Skin epidermis (tissue), 12 donors: Measurements from ENCODE around the gene PSMG2.

Experiments used
- H3K27ac ChIP-seq, 21 experiments: fragments of 200-600 bp; sonication (generic) in 11 of 21; one replicate each; pipeline ENCODE4 v1.5.0; 2020; ENCODE audit warnings: mild to moderate bottlenecking in 3 of 21, inconsistent platforms in 2 of 21, moderate library complexity in 2 of 21
- H3K4me3 ChIP-seq, 7 experiments: fragments of 200-600 bp; sonication (generic) in 2 of 7; one replicate each; pipeline ENCODE4 v1.5.0; 2020; ENCODE audit warnings: inconsistent platforms in 2 of 7, mild to moderate bottlenecking in 2 of 7, moderate library complexity in 1 of 7

The PSMG2 gene

GRCh38 chr18:12711446-12711845 lies 8.6 kb downstream of the PSMG2 start:
- no peak overlapping the region for H3K4me3 ChIP-seq
- H3K27ac ChIP-seq = no peak overlapping the region

DNA sequence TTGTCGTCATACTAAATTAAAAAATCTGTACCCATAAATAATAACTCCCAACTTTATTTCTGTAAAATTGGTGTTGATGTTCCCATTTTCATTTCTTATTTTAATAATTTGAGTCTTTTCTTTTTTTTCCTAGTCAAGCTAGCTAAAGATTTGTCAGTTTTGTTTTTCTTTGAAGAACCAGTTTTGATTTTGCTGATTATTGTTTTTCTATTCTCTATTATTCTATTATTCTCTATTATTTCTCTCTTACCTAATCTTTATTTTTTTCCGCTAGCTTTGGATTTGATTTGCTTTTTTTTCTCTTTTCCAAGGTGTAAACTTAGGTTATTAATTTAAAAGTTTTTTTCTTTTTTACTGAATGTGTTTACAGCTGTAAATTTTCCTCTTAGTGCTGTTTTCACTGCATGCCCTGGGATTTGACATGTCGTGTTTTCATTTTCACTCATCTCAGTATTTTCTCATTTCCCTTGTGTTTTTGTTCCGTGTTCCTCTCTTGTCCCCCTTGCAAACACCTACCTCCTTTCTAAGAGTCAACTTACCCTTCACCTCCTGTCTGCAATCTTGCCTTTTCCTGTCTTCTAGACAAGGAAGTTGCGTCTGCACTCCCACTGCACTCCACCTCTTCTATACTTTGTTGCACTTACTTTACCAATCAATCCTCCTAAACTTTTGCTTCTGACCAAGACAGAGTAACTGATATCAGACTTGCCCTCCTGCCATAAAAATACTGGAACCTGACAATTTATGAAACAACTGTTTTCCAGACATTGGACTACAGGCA lies 18.8 kb downstream of the PSMG2 start:
- H3K27ac ChIP-seq = no peak overlapping the region
- no peak overlapping the region for H3K4me3 ChIP-seq

DNA sequence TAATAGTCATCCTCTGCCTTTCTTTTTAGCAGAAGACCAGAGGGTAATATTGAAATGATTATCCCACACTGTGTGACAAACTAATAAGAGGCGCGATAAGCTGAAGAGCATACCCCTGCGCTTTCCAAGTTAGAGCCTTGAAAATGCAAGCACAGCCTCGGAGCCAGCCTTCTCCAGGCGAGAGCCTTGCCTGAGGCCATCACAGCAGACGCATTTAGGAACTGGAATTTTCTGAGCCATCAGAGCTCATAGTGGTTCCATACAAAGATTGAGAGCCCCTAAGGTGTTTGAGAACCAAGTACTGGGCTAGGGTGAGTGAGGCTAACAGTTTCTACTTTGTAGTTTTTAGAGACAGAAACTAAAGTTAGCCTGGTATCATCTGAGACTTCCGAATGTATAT lies 19.9 kb downstream of the PSMG2 start:
- no peak overlapping the region for H3K4me3 ChIP-seq

GRCh38 chr18:12726331-12726730 lies 23.5 kb downstream of the PSMG2 start:
- no peak overlapping the region for H3K27ac ChIP-seq

More for the DNA sequence above, 19.9 kb downstream of the PSMG2 start:
- H3K27ac ChIP-seq = no peak overlapping the region

GRCh38 chr18:12726774-12727550 lies 24.1 kb downstream of the PSMG2 start:
- H3K4me3 ChIP-seq = no peak overlapping the region
- H3K27ac ChIP-seq = no peak overlapping the region

More at GRCh38 chr18:12726331-12726730, 23.5 kb downstream of the PSMG2 start:
- H3K4me3 ChIP-seq = no peak overlapping the region

GRCh38 chr18:12737243-12737902 lies 34.5 kb downstream of the PSMG2 start:
- H3K27ac ChIP-seq = no peak overlapping the region
- no peak overlapping the region for H3K4me3 ChIP-seq

DNA sequence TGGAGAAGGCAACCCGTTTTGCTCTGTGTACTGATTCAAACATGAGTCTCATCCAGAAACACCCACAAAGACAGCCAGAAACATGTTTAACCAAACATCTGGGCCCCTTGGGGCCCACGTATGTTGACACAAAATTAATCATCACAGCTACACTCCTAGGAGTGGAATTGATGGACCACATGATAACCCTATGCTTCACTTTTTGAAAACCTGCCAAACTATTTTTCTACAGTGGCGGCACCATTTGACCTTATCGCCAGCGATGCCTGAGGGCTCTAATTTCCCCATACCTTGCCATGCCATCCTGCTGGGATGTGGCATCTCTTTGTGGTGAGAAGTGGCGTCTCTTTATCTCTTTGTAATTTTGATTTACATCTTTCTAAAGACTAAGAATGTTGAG lies 38.5 kb downstream of the PSMG2 start:
- Histone ChIP-seq H3K27ac (no peak overlapping the region), H3K4me3 (no peak overlapping the region)

- H3K4me3 ChIP-seq = no peak overlapping the region
- no peak overlapping the region for H3K27ac ChIP-seq
These were observed 39.6 kb downstream of the PSMG2 start for GRCh38 chr18:12742453-12742852.

DNA sequence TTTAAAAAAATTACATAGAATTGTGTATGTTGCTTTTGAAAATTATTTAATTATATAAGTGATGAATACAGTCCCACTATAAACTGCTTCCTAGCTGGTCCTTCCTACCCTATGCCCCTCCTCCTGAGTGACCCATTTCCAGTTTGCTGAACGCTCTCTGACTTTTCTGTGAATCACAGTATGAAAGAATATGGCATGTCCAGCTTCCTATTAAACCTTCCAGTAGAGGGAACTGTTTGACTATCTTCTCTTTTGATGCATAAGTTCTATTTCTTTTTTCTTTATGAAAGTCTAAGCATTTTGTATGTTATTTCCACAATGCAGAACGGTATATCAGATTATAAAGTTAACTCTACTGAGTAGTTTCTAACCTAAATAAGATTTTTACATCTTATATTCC lies 41.3 kb downstream of the PSMG2 start:
- Histone ChIP-seq H3K4me3 (no peak overlapping the region), H3K27ac (no peak overlapping the region)

DNA sequence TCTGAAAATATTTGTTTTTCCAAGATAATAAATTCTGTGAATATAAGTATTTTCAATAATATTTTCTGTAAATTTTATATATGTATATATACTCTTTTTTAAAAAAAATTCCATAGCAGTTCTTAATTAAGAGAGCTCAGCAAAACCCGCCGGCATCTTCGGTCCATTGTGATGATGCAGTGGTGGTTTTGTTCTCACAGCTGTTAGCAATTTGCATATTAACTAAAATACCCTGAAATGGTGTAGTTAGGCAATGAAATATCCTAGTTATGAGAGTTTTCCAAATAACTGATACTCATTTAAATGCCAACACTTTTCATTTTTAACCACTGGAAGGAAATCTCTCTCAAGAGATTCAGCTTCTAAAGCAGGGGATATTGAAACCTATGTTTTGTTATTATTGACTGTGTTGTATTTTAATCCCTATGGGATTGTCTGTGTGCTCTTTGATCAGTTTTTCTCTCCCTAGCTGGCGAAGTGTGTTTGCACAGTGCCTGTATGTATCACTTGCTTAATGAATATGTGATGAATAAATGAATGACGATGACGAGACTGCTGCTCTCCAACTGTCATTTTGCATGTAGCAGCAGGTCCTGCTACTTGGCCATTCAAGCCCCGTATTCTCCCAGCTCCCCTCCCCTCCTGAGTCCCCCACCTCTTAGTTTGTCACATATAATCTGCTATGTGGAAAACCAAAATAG lies 42.4 kb downstream of the PSMG2 start:
- H3K4me3 ChIP-seq = no peak overlapping the region
- H3K27ac ChIP-seq = no peak overlapping the region

DNA sequence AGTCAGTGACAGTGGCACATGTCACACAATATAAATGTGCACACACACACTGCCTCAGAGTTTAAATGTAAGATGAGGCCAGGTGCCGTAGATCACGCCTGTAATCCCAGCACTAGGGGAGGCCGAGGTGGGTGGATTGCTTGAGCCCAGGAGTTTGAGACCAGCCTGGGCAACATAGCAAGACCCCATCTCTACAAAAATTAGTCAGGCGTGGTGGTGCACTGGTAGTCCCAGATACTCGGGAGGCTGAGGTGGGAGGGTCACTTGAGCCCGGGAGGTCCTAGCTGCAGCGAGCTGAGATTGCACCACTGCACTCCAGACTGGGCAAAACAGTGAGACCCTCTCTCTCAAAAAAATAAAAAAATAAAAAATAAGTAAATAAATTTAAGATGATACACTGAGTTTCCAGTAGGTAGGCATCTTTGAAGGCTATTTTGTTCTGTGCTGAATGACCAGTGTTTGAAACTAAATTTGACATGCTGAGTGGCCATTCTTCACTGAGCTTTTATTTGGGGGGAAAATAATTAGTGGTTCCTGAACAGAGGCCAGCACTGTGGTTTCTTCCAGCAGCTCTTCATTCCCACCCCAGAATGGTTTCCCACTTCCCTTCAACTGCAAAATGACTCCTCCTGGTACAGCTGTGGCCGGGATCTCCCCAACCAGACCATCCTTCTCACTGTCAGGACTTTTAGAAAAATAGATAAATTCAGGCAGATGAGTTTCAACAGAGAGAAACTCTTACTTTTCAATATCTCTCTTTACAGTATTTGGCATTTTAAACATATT lies 44.9 kb downstream of the PSMG2 start:
- no peak overlapping the region for H3K4me3 ChIP-seq
- no peak overlapping the region for H3K27ac ChIP-seq

DNA sequence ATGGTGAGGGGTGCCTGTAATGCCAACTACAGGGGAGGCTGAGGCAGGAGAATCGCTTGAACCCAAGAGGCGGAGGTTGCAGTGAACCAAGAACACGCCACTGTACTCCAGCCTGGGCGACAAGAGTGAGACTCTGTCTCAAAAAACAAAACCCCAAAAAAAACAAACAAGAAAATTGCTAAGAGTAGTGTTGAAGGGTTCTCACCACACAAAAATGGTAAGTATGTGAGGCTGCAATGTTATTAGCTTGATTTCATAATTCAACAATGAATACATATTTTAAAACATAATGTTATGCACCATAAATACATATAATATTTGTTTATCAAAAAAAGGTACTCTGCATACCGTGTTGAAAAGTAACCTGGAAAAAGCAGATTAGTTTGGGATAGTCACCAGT lies 45.8 kb downstream of the PSMG2 start:
- Histone ChIP-seq H3K27ac (no peak overlapping the region), H3K4me3 (no peak overlapping the region)

- Histone ChIP-seq H3K27ac (no peak overlapping the region), H3K4me3 (no peak overlapping the region)
These were observed 46.3 kb downstream of the PSMG2 start for GRCh38 chr18:12749121-12749520.

DNA sequence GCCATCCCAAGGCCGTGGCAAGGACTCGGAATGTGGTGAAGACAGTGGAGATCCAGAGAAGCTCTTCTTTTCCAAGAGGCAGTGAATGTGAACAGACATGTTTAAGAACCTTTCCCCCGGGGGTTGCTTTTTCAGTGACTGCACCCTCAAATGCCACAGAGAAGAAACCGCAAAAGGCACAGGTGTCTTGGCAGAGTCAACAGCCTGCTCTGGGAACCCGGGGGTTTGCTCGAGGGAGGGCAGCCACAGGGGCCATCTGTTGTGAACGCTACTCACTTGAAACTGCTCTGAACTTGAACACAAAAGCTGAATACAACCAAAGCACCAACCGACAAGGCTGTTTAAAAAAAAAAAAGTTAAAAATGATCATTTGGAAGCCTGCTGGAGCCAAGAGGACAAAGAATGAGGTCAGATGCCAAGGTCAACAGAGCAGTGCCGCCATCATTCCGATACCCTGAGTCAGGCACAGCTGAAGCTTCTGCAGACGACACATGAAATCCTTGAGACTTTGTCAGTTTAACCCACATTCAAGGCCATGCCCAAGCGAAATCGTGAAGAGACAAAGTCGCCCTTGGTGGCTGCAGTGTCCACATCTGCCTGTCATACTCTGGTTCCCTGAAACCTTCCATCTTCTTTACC lies 47.4 kb downstream of the PSMG2 start:
- H3K27ac ChIP-seq = no peak overlapping the region
- no peak overlapping the region for H3K4me3 ChIP-seq

DNA sequence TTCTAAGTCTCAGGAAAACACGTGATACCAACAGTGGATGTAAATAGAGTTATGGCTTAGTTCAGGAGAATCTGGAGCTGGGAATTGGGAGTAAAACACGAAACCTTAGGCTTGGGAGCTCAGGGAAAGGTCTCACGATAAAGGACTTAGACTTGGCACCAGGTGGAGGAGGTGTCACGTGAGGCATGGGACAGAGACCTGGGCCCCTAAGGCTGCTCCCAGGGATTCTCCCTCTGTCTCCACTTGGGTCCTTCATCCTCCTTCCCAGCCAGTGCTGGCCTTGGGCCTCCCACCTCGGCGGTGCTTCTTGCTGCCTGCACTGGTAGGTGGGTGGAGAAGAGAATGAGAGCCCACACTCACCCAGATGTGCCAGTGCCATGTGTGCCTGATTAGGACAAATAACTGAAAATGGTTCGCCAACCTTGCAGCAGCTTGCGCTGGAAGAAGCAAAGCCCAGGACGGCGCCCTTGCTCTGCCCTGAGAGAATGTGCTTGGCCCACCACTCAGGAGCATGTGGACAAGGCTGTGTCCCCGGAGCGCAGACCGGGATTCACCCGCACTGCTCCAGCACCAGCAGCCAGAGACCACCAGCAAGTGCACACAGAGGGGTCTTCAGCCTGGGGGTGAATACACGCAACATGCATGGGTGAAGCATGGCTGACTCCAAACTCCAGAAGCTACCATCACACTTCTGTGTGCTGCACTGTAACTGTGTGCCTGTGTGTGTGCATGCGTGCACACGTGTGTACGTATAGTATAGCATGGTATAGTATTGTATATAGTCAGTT lies 48.1 kb downstream of the PSMG2 start:
- no peak overlapping the region for H3K4me3 ChIP-seq
- no peak overlapping the region for H3K27ac ChIP-seq

DNA sequence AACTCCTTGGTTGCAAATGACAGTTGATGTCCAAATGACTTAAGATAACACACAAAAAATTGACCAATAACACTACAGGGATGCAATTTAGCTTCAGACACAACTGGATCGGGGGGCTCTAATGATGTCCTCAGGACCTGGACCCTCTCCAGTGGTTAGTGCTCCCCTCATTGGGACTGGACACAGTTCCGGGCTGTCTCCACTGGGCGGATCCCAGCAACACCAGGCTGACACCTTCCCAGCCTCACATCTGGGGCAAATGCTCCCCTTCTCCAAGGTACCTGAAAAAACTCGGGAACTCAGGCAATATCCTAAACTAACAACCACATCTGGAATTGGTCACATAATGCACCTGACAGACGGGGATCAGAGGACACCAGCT lies 48.7 kb downstream of the PSMG2 start:
- H3K4me3 ChIP-seq = no peak overlapping the region
- no peak overlapping the region for H3K27ac ChIP-seq

GRCh38 chr18:12751891-12752290 lies 49.0 kb downstream of the PSMG2 start:
- no peak overlapping the region for H3K4me3 ChIP-seq
- H3K27ac ChIP-seq = no peak overlapping the region

- Histone ChIP-seq H3K27ac (no peak overlapping the region), H3K4me3 (no peak overlapping the region)
These were observed 51.7 kb downstream of the PSMG2 start for GRCh38 chr18:12754511-12754910.
